ENCODE measurements around the gene GDF10.

Gene GDF10

GRCh38 chr10:47359626-47360418 lies 59.8 kb downstream of the GDF10 start:
- no peak overlapping the region for H2BK120ac ChIP-seq (ENCODE audit: low read depth, low read length)
- H3K4me3 ChIP-seq (ENCODE audit: insufficient read depth in 1 of 2, low read depth in 1 of 2, low read length in 2 of 2), result no peak overlapping the region
- WGBS, result 77% methylated on average over 4 of the region's 4 CpGs
- H3K27ac ChIP-seq (ENCODE audit: low read length, poor library complexity, severe bottlenecking), result no peak overlapping the region
- no peak overlapping the region for H3K14ac ChIP-seq (ENCODE audit: low read length in 2 of 2)
- H2AK5ac ChIP-seq (ENCODE audit: low read length, severe bottlenecking), result no peak overlapping the region
- DNase-seq, result no peak
- H2BK5ac ChIP-seq (ENCODE audit: low read depth, low read length, poor library complexity, severe bottlenecking), result no peak overlapping the region
- no peak overlapping the region for H2BK12ac ChIP-seq (ENCODE audit: low read length in 2 of 2)
- H3K9me3 ChIP-seq (ENCODE audit: control insufficient read depth, low read length), result no peaks in the 10 kb centered on the region
- no peak overlapping the region for H4K8ac ChIP-seq (ENCODE audit: low read length)
- peaks cover 5% of the 10 kb centered on the region for H3K4me1 ChIP-seq (ENCODE audit: control insufficient read depth, insufficient read depth, low read depth, low read length)
- no peak overlapping the region for H2BK15ac ChIP-seq (ENCODE audit: low read depth, poor library complexity, severe bottlenecking)
- H3K4me2 ChIP-seq (ENCODE audit: low read length, poor library complexity, severe bottlenecking), result no peak overlapping the region
- no peak overlapping the region for H3K18ac ChIP-seq (ENCODE audit: low read depth in 1 of 2, low read length in 2 of 2)
- H3K4ac ChIP-seq (ENCODE audit: low read depth in 1 of 2, low read length in 2 of 2), result no peak overlapping the region
- H3K27me3 ChIP-seq (ENCODE audit: control insufficient read depth in 1 of 2, insufficient read depth in 1 of 2, low read length in 2 of 2), result peaks cover 0 to 22% of the 10 kb centered on the region in 2 experiments
- H3K79me1 ChIP-seq (replicated peaks; ENCODE audit: low read length, poor library complexity, severe bottlenecking), result no peaks in the 10 kb centered on the region
- no peaks in the 10 kb centered on the region for H3K36me3 ChIP-seq (ENCODE audit: control insufficient read depth in 1 of 2, insufficient read depth in 2 of 2, low read depth in 1 of 2, low read length in 2 of 2)
- no peak overlapping the region for H2AFZ ChIP-seq (ENCODE audit: low read depth, low read length)
- no peak overlapping the region for H3K23ac ChIP-seq (ENCODE audit: low read length in 2 of 2)
- no peak overlapping the region for H3K9ac ChIP-seq (ENCODE audit: low read length)
- H4K91ac ChIP-seq (ENCODE audit: low read length), result no peak overlapping the region

- no peak overlapping the region for H3K4me3 ChIP-seq (ENCODE audit: insufficient read depth in 1 of 2, low read depth in 1 of 2, low read length in 2 of 2)
- no peak overlapping the region for H2AK5ac ChIP-seq (ENCODE audit: low read length, severe bottlenecking)
- no peaks in the 10 kb centered on the region for H3K79me1 ChIP-seq (replicated peaks; ENCODE audit: low read length, poor library complexity, severe bottlenecking)
- H4K91ac ChIP-seq (ENCODE audit: low read length), result no peak overlapping the region
- no peak overlapping the region for H2AFZ ChIP-seq (ENCODE audit: low read depth, low read length)
- no peaks in the 10 kb centered on the region for H3K36me3 ChIP-seq (ENCODE audit: control insufficient read depth in 1 of 2, insufficient read depth in 2 of 2, low read depth in 1 of 2, low read length in 2 of 2)
- DNase-seq, result no peak
- H3K18ac ChIP-seq (ENCODE audit: low read depth in 1 of 2, low read length in 2 of 2), result no peak overlapping the region
- peaks cover 5% of the 10 kb centered on the region for H3K4me1 ChIP-seq (ENCODE audit: control insufficient read depth, insufficient read depth, low read depth, low read length)
- H2BK15ac ChIP-seq (ENCODE audit: low read depth, poor library complexity, severe bottlenecking), result no peak overlapping the region
- no peak overlapping the region for H2BK120ac ChIP-seq (ENCODE audit: low read depth, low read length)
- H3K4me2 ChIP-seq (ENCODE audit: low read length, poor library complexity, severe bottlenecking), result no peak overlapping the region
- no peak overlapping the region for H3K23ac ChIP-seq (ENCODE audit: low read length in 2 of 2)
- peak overlapping the region; percentile 24 for H2BK5ac ChIP-seq (ENCODE audit: low read depth, low read length, poor library complexity, severe bottlenecking)
- no peak overlapping the region for H3K9ac ChIP-seq (ENCODE audit: low read length)
- no peak overlapping the region for H3K27ac ChIP-seq (ENCODE audit: low read length, poor library complexity, severe bottlenecking)
- WGBS, result 89% methylated on average over 14 of the region's 14 CpGs
- no peaks in the 10 kb centered on the region for H3K9me3 ChIP-seq (ENCODE audit: control insufficient read depth, low read length)
- H3K27me3 ChIP-seq (ENCODE audit: control insufficient read depth in 1 of 2, insufficient read depth in 1 of 2, low read length in 2 of 2), result peaks cover 0 to 29% of the 10 kb centered on the region in 2 experiments
- H3K14ac ChIP-seq (ENCODE audit: low read length in 2 of 2), result no peak overlapping the region
- no peak overlapping the region for H2BK12ac ChIP-seq (ENCODE audit: low read length in 2 of 2)
- no peak overlapping the region for H4K8ac ChIP-seq (ENCODE audit: low read length)
- H3K4ac ChIP-seq (ENCODE audit: low read depth in 1 of 2, low read length in 2 of 2), result no peak overlapping the region
These were observed 60.5 kb downstream of the GDF10 start for GRCh38 chr10:47360419-47361040.

GRCh38 chr10:47361293-47361692 lies 61.3 kb downstream of the GDF10 start:
- no peaks in the 10 kb centered on the region for H3K9me3 ChIP-seq (ENCODE audit: control insufficient read depth, low read length)
- H2BK5ac ChIP-seq (ENCODE audit: low read depth, low read length, poor library complexity, severe bottlenecking), result no peak overlapping the region
- no peak overlapping the region for H3K4ac ChIP-seq (ENCODE audit: low read depth in 1 of 2, low read length in 2 of 2)
- no peak overlapping the region for H2BK120ac ChIP-seq (ENCODE audit: low read depth, low read length)
- no peak overlapping the region for H3K9ac ChIP-seq (ENCODE audit: low read length)
- no peak overlapping the region for H3K14ac ChIP-seq (ENCODE audit: low read length in 2 of 2)
- no peaks in the 10 kb centered on the region for H3K79me1 ChIP-seq (replicated peaks; ENCODE audit: low read length, poor library complexity, severe bottlenecking)
- no peak overlapping the region for H2AK5ac ChIP-seq (ENCODE audit: low read length, severe bottlenecking)
- peaks cover 0 to 36% of the 10 kb centered on the region in 2 experiments for H3K27me3 ChIP-seq (ENCODE audit: control insufficient read depth in 1 of 2, insufficient read depth in 1 of 2, low read length in 2 of 2)
- no peak overlapping the region for H3K4me2 ChIP-seq (ENCODE audit: low read length, poor library complexity, severe bottlenecking)
- H2BK12ac ChIP-seq (ENCODE audit: low read length in 2 of 2), result no peak overlapping the region
- DNase-seq, result peak; percentile 32
- H3K4me3 ChIP-seq (ENCODE audit: insufficient read depth in 1 of 2, low read depth in 1 of 2, low read length in 2 of 2), result no peak overlapping the region
- H3K18ac ChIP-seq (ENCODE audit: low read depth in 1 of 2, low read length in 2 of 2), result no peak overlapping the region
- no peak overlapping the region for H2BK15ac ChIP-seq (ENCODE audit: low read depth, poor library complexity, severe bottlenecking)
- H4K91ac ChIP-seq (ENCODE audit: low read length), result no peak overlapping the region
- H2AFZ ChIP-seq (ENCODE audit: low read depth, low read length), result no peak overlapping the region
- H3K36me3 ChIP-seq (ENCODE audit: control insufficient read depth in 1 of 2, insufficient read depth in 2 of 2, low read depth in 1 of 2, low read length in 2 of 2), result no peaks in the 10 kb centered on the region
- H3K23ac ChIP-seq (ENCODE audit: low read length in 2 of 2), result no peak overlapping the region
- 36% methylated on average over 9 of the region's 9 CpGs for WGBS
- H3K27ac ChIP-seq (ENCODE audit: low read length, poor library complexity, severe bottlenecking), result no peak overlapping the region
- peaks cover 5% of the 10 kb centered on the region for H3K4me1 ChIP-seq (ENCODE audit: control insufficient read depth, insufficient read depth, low read depth, low read length)
- no peak overlapping the region for H4K8ac ChIP-seq (ENCODE audit: low read length)

GRCh38 chr10:47362199-47362598 lies 62.2 kb downstream of the GDF10 start:
- H2AK5ac ChIP-seq (ENCODE audit: low read length, severe bottlenecking), result no peak overlapping the region
- peaks cover 5% of the 10 kb centered on the region for H3K4me1 ChIP-seq (ENCODE audit: control insufficient read depth, insufficient read depth, low read depth, low read length)
- no peak overlapping the region for H2AFZ ChIP-seq (ENCODE audit: low read depth, low read length)
- no peak overlapping the region for H3K14ac ChIP-seq (ENCODE audit: low read length in 2 of 2)
- H2BK15ac ChIP-seq (ENCODE audit: low read depth, poor library complexity, severe bottlenecking), result no peak overlapping the region
- no peak overlapping the region for H3K4ac ChIP-seq (ENCODE audit: low read depth in 1 of 2, low read length in 2 of 2)
- WGBS, result 95% methylated on average over 3 of the region's 3 CpGs
- H3K9ac ChIP-seq (ENCODE audit: low read length), result no peak overlapping the region
- no peak overlapping the region for H3K4me2 ChIP-seq (ENCODE audit: low read length, poor library complexity, severe bottlenecking)
- no peak overlapping the region for H2BK5ac ChIP-seq (ENCODE audit: low read depth, low read length, poor library complexity, severe bottlenecking)
- no peaks in the 10 kb centered on the region for H3K36me3 ChIP-seq (ENCODE audit: control insufficient read depth in 1 of 2, insufficient read depth in 2 of 2, low read depth in 1 of 2, low read length in 2 of 2)
- H3K27me3 ChIP-seq (ENCODE audit: control insufficient read depth in 1 of 2, insufficient read depth in 1 of 2, low read length in 2 of 2), result peaks cover 0 to 45% of the 10 kb centered on the region in 2 experiments
- H2BK12ac ChIP-seq (ENCODE audit: low read length in 2 of 2), result no peak overlapping the region
- H3K23ac ChIP-seq (ENCODE audit: low read length in 2 of 2), result no peak overlapping the region
- H3K79me1 ChIP-seq (replicated peaks; ENCODE audit: low read length, poor library complexity, severe bottlenecking), result no peaks in the 10 kb centered on the region
- no peak overlapping the region for H4K8ac ChIP-seq (ENCODE audit: low read length)
- H3K27ac ChIP-seq (ENCODE audit: low read length, poor library complexity, severe bottlenecking), result no peak overlapping the region
- no peak for DNase-seq
- H3K9me3 ChIP-seq (ENCODE audit: control insufficient read depth, low read length), result no peaks in the 10 kb centered on the region
- H4K91ac ChIP-seq (ENCODE audit: low read length), result no peak overlapping the region
- no peak overlapping the region for H3K18ac ChIP-seq (ENCODE audit: low read depth in 1 of 2, low read length in 2 of 2)
- H2BK120ac ChIP-seq (ENCODE audit: low read depth, low read length), result no peak overlapping the region
- no peak overlapping the region for H3K4me3 ChIP-seq (ENCODE audit: insufficient read depth in 1 of 2, low read depth in 1 of 2, low read length in 2 of 2)

All from mesenchymal stem cell (in vitro differentiated cells and primary cell).